ENCODE results near the gene ABCG1.

The ABCG1 gene

DNA sequence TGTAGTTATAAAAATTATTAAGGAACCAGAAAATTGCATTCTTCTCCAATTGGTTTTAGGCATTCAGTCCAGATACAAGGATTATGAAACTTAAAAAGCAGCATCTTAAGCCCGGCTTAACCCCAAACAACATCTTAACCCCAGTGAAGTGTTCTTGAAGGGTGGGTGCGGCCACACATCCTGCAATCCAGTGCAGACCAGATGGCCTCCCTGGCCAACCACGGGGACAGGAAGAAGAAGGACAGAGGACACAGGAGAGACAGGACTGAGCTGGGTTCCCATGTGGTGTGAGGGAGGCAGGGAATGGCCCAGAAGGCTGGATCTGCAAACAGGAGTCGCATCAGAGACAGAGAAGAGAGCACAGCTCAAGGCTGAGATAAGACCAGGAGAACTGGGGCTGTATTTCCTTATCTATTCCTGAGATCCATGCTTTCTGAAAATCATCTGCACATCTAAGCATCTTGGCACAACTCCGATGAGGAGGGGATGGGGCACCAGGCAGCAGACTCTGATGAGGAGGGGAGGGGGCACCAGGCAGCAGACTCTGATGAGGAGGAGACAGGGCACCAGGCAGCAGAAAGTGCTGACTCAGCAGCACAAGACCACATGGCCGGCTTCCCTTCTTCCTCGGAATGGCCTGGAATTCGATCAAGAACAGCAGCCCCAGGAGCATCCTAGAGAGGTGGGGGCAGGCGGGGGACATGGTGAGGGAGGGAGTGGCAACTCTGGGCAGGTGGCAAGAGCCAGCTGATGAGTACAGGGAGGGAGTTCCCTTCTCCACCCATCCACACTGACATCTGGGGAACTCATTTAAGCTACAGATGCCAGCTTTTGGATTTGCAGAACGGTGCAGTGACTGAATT is 26.6 kb downstream of the ABCG1 start:
- ChIA-PET CTCF (interaction anchor here (3.1 kb wide), 1 partner anchor 13 kb away, joined by 11 read pairs; no protein-coding TSS in a partner anchor), POLR2A (interaction anchor here (1.3 kb wide), 1 partner anchor 13 kb away, joined by 4 read pairs; no protein-coding TSS in a partner anchor)
- no peak for DNase-seq (ENCODE audit: extremely low spot score)
- TF ChIP-seq TARDBP (IDR thresholded peaks at IDR 0.05) (no peak), FOXK2 (IDR thresholded peaks at IDR 0.05) (no peak), SP1 (IDR thresholded peaks at IDR 0.05) (no peak), L3MBTL2 (conservative IDR thresholded peaks at IDR 0.05) (no peak), LEF1 (IDR thresholded peaks at IDR 0.05; ENCODE audit: borderline replicate concordance) (no peak), ZNF384 (IDR thresholded peaks at IDR 0.05) (no peak), FOXA1 (IDR thresholded peaks at IDR 0.05) (no peak), NFRKB (IDR thresholded peaks at IDR 0.05) (no peak), FOXM1 (IDR thresholded peaks at IDR 0.05; ENCODE audit: borderline replicate concordance) (no peak), BHLHE40 (IDR thresholded peaks at IDR 0.05; ENCODE audit: borderline replicate concordance) (no peak), ARNT (IDR thresholded peaks at IDR 0.05) (no peak), HDGF (IDR thresholded peaks at IDR 0.05; ENCODE audit: borderline replicate concordance) (no peak), ELF4 (IDR thresholded peaks at IDR 0.05) (no peak), CTBP1 (IDR thresholded peaks at IDR 0.05; ENCODE audit: borderline replicate concordance) (no peak), SUZ12 (IDR thresholded peaks at IDR 0.05) (no peak)
- TF ChIP-seq, protein P1, sequence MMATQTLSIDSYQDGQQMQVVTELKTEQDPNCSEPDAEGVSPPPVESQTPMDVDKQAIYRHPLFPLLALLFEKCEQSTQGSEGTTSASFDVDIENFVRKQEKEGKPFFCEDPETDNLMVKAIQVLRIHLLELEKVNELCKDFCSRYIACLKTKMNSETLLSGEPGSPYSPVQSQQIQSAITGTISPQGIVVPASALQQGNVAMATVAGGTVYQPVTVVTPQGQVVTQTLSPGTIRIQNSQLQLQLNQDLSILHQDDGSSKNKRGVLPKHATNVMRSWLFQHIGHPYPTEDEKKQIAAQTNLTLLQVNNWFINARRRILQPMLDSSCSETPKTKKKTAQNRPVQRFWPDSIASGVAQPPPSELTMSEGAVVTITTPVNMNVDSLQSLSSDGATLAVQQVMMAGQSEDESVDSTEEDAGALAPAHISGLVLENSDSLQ (IDR thresholded peaks at IDR 0.05), result no peak

DNA sequence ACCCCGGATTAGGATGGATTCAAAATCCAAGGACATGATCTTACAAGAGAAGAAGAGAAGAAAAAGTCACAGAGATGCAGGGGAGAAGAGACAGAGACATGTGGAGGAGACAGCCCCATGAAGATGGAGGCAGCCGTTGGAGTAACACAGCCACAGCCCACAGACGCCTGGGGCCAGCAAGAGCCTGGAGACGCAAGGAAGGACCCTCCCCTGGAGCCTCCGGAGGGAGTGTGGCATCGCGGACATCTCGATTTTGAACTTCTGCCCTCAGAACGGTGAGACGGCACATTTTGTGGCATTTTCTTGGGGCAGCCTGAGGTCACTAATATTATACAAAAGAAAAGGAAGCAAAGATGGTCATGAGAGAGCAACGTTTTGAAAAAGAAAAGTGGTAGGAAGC is 28.8 kb downstream of the ABCG1 start:
- DNase-seq (ENCODE audit: extremely low spot score), result no peak
- ChIA-PET CTCF (interaction anchor here (3.1 kb wide), 1 partner anchor 11 kb away, joined by 11 read pairs; no protein-coding TSS in a partner anchor), POLR2A (no interaction called here)
- TF ChIP-seq CTBP1 (IDR thresholded peaks at IDR 0.05; ENCODE audit: borderline replicate concordance), result no peak
- TF ChIP-seq SUZ12 (IDR thresholded peaks at IDR 0.05), result no peak
- no peak for TF ChIP-seq ZNF384 (IDR thresholded peaks at IDR 0.05)
- TF ChIP-seq, protein P1 (IDR thresholded peaks at IDR 0.05), result no peak

DNA sequence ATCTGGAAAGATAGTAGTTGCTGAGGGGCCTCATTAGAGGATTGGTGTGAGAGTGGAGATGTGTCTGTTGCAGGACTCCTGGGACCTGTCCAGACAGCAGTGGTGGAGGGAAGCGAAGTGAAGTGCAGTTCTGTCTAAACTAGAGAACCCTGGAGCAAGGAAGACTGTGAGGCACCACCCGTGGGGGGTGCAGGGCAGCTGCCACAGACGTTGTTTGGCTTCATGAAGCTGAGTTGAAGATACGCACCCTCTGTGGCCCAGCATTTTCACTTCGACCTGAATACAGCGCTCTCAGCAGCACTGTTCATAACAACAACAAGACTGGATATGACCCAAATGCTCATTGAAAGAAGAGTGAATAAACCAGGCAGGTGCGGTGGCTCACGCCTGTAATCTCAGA is 29.3 kb downstream of the ABCG1 start:
- ChIA-PET CTCF (interaction anchor here (3.1 kb wide), 1 partner anchor 10 kb away, joined by 11 read pairs; no protein-coding TSS in a partner anchor), POLR2A (no interaction called here)
- TF ChIP-seq L3MBTL2 (conservative IDR thresholded peaks at IDR 0.05) (no peak), LEF1 (IDR thresholded peaks at IDR 0.05; ENCODE audit: borderline replicate concordance) (no peak), HDGF (IDR thresholded peaks at IDR 0.05; ENCODE audit: borderline replicate concordance) (no peak), FOXM1 (IDR thresholded peaks at IDR 0.05; ENCODE audit: borderline replicate concordance) (no peak), ELF4 (IDR thresholded peaks at IDR 0.05) (no peak), SP1 (IDR thresholded peaks at IDR 0.05) (no peak), ZNF384 (IDR thresholded peaks at IDR 0.05) (no peak), TARDBP (IDR thresholded peaks at IDR 0.05) (no peak), FOXA1 (IDR thresholded peaks at IDR 0.05) (no peak), ARNT (IDR thresholded peaks at IDR 0.05) (no peak)

DNA sequence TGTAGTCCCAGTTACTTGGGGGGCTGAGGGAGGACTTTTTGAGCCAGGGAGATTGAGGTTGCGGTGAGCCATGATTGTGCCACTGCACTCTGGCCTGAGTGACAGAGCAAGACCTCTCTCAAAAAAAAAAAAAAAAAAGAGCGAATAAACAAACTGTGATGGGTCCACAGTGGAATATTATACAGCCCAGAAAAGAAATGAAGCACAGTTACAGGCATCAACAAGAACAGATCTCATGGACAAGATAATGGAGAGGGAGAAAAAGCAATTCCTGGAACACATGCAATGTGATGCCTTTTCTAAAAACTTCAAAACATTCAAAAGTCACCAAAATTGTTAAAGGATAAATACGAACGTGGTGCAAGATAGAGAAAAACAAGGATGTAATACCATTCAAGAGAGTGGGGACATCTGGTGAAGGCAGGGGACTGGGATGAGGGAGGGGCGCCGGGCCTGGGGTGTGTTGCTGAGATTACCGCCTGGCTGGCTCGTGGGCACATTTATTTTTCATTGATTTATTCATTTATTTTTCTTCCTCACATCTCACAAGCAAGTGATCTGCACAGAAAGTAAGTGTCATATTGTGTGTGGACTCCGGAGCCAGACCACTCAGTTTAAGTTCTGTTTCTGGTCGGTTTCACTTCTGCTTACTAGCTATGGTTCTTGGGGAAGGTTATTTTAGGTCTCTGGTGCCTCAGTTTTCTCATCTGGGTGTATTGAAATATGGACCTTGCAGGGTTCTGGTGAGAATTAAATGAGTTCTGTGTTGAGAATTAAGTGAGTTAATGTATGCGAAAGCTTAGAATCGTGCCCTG is 30.1 kb downstream of the ABCG1 start:
- POLR2A ChIA-PET, result no interaction called here
- CTCF ChIA-PET, result interaction anchor here (1.7 kb wide), 1 partner anchor 10 kb away, joined by 8 read pairs; no protein-coding TSS in a partner anchor
- no peak for DNase-seq (ENCODE audit: extremely low spot score)
- TF ChIP-seq, protein P1 (IDR thresholded peaks at IDR 0.05), result no peak
- no peak for TF ChIP-seq FOXM1 (IDR thresholded peaks at IDR 0.05; ENCODE audit: borderline replicate concordance)

More for the DNA sequence above, 29.3 kb downstream of the ABCG1 start:
- no peak for DNase-seq (ENCODE audit: extremely low spot score)

DNA sequence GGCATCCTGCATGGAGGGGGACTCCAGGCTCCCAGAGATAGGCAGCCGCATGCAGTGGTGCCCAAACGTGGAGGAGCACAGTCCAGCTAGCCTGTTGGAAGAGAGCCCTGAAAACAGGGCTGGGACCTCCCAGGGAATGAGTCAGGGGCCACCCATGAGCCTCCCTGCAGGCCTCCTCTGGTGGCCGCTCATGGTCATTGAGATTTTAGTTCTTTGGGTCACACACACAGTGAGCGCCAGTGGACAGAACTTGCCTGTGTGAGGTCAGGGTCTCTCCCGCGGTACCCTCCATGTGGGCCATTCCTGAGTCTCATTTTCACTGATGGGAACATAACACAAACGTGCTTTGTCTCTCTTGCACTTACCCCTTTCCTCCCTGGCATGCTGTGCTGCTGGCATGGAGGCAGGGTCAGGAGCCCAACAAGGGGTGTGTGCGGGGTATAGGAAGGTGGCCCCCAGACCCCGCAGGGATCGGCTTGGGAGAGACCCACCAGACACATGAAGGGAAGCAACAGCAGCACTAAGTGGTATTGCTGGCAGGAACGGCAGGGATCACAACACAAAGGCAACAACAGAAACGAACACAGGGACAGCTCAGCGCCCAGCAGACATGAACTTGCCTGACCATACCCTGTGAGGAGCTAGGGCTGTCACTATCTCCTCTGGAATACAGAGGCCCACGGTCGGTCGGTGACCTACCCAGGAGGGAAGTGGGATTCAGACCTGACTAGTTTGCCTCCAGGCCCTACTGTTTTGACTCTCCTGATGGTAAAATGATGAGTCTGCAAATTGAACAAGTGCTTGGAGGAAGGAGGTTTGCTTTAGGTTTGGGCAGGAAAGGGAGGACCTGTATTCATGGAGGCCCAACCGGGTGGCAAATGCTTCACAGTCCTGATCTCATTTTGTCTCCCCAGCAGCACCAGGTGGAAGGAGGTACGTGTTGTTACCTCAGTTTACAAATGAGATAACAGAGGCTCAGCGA is 31.8 kb downstream of the ABCG1 start:
- no peak for TF ChIP-seq FOXK2 (IDR thresholded peaks at IDR 0.05)
- ChIA-PET CTCF (interaction anchor here (1.7 kb wide), 1 partner anchor 8 kb away, joined by 8 read pairs; no protein-coding TSS in a partner anchor), POLR2A (no interaction called here)
- no peak for DNase-seq (ENCODE audit: extremely low spot score)

All from HEK293T (cell line).